ENCODE measurements around the gene RCSD1. TPM values are rescaled to one million over a fixed set of nuclear protein-coding genes. Genes with fewer than 3 reads are reported as not detected.

Gene RCSD1
- total and polyA plus RNA-seq, 11 donors: 14.1 to 51.5 (median 29.6) TPM

- peaks cover 6 to 41% (median 20%) of the 10 kb centered on the region in 12 donors for H3K4me1 ChIP-seq
- WGBS, 4 donors: 87 to 92% (median 91%) methylated on average over 7 of the region's 7 CpGs
- intact Hi-C loops (cut with DNase I): loop anchor here in 2 of 10 donors (5.0 kb wide), 2 partner anchors 101 to 136 kb away; no protein-coding TSS in a partner anchor
- no peak overlapping the region for H3K27ac ChIP-seq
- H3K9me3 ChIP-seq: no peaks in the 10 kb centered on the region
- H3K27me3 ChIP-seq: no peaks in the 10 kb centered on the region
- DNase-seq (no peak), ATAC-seq (no peak)
- H3K36me3 ChIP-seq: peaks cover 0 to 99% (median 88%) of the 10 kb centered on the region in 9 donors
- no peak for TF ChIP-seq POLR2A (IDR thresholded peaks at IDR 0.05)
- no peak for TF ChIP-seq CTCF (IDR thresholded peaks at IDR 0.05)
- H3K4me3 ChIP-seq: no peak overlapping the region
Observed at GRCh38 chr1:167693425-167694045, 63.5 kb downstream of the RCSD1 start.

GRCh38 chr1:167694691-167695090, 64.7 kb downstream of the RCSD1 start:
- H3K4me3 ChIP-seq: no peak overlapping the region
- no peak for DNase-seq
- intact Hi-C loops (cut with DNase I): loop anchor here in 2 of 10 donors (5.0 kb wide), 2 partner anchors 102 to 137 kb away; no protein-coding TSS in a partner anchor
- H3K9me3 ChIP-seq: no peaks in the 10 kb centered on the region
- 62 to 78% (median 67%) methylated on average over 2 of the region's 2 CpGs for WGBS, 4 donors
- ATAC-seq: no peak
- no peak overlapping the region for H3K27ac ChIP-seq
- TF ChIP-seq CTCF (IDR thresholded peaks at IDR 0.05): no peak
- no peak for TF ChIP-seq POLR2A (IDR thresholded peaks at IDR 0.05)
- H3K36me3 ChIP-seq: peaks cover 0 to 100% (median 87%) of the 10 kb centered on the region in 9 donors
- no peaks in the 10 kb centered on the region for H3K27me3 ChIP-seq
- H3K4me1 ChIP-seq: peaks cover 6 to 51% (median 20%) of the 10 kb centered on the region in 12 donors

DNA sequence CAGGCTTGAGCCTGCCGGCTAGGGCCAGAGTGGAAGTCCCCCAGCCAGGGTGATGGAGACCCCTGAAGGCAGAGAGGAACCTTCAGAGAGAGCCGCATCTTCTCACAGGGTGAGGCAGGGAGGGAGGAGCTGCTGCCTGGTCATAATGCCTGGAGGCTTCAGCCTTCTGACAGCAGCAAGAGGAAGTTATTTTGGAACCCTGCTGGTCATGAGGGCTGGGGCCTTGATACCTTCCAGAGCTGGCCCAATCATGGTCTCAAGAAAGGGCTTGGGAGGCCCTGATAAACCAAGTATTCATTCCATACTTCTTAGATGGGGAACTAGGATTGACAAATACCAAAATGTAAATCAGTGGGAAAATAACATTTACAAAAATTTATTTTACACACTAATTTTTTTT, 65.1 kb downstream of the RCSD1 start:
- ATAC-seq (no peak), DNase-seq (no peak)
- Histone ChIP-seq H3K4me1 (peaks cover 6 to 51% (median 19%) of the 10 kb centered on the region in 12 donors), H3K36me3 (peaks cover 0 to 100% (median 87%) of the 10 kb centered on the region in 9 donors), H3K27ac (no peak overlapping the region), H3K9me3 (no peaks in the 10 kb centered on the region), H3K4me3 (no peak overlapping the region), H3K27me3 (no peaks in the 10 kb centered on the region)
- intact Hi-C loops (cut with DNase I): no loop called here
- 78 to 86% (median 83%) methylated on average over 2 of the region's 2 CpGs for WGBS, 4 donors
- TF ChIP-seq POLR2A (IDR thresholded peaks at IDR 0.05) (no peak), CTCF (IDR thresholded peaks at IDR 0.05) (no peak)

- Histone ChIP-seq H3K4me1 (peaks cover 6 to 51% (median 19%) of the 10 kb centered on the region in 12 donors), H3K9me3 (no peaks in the 10 kb centered on the region), H3K27me3 (no peaks in the 10 kb centered on the region), H3K27ac (no peak overlapping the region), H3K4me3 (no peak overlapping the region), H3K36me3 (peaks cover 0 to 99% (median 87%) of the 10 kb centered on the region in 9 donors)
- intact Hi-C loops (cut with DNase I): no loop called here
- TF ChIP-seq CTCF (IDR thresholded peaks at IDR 0.05) (no peak), POLR2A (IDR thresholded peaks at IDR 0.05) (no peak)
- WGBS, 4 donors: 87 to 89% (median 88%) methylated on average over 7 of the region's 7 CpGs
- DNase-seq (no peak), ATAC-seq (no peak)
Observed at GRCh38 chr1:167695756-167696561, 65.9 kb downstream of the RCSD1 start.
